Endothelial cell of umbilical vein (primary cell): ENCODE measurements around the gene FAM50B.

ENCODE experiments used
- EZH2 ChIP-seq: IDR thresholded peaks from 2 replicates; pipeline ENCODE4 v1.6.1; 2012; ENCODE audit warnings: borderline replicate concordance, low read depth, mild to moderate bottlenecking, moderate library complexity, low read length, inconsistent platforms; ENCODE audit not compliant: severe bottlenecking
- MAX ChIP-seq: IDR thresholded peaks from 2 replicates; pipeline ENCODE4 v1.6.1; 2011; ENCODE audit not compliant: insufficient read depth, insufficient read length
- POLR2A ChIP-seq: IDR thresholded peaks from 2 replicates; pipeline ENCODE4 v1.6.1; 2012; ENCODE audit warnings: low read depth, mild to moderate bottlenecking, control low read depth, low read length
- POLR2AphosphoS5 ChIP-seq: IDR thresholded peaks from 2 replicates; pipeline ENCODE4 v1.6.1; 2012; ENCODE audit warnings: low read depth, mild to moderate bottlenecking, control low read depth, low read length, moderate library complexity; ENCODE audit not compliant: insufficient read depth
- TF ChIP-seq, protein P1 (sequence below), 2 donors: IDR thresholded peaks; 1 replicate in 1 of 2; 2 replicates in 1 of 2; pipeline ENCODE4 v1.5.1; 2011; ENCODE audit warnings: low read length in 2 of 2, mild to moderate bottlenecking in 2 of 2, moderate library complexity in 2 of 2, control low read depth in 1 of 2, inconsistent platforms in 1 of 2, low read depth in 1 of 2; ENCODE audit not compliant: insufficient read depth in 1 of 2; ENCODE audit errors: extremely low read depth in 1 of 2

- TF ChIP-seq, protein P1, sequence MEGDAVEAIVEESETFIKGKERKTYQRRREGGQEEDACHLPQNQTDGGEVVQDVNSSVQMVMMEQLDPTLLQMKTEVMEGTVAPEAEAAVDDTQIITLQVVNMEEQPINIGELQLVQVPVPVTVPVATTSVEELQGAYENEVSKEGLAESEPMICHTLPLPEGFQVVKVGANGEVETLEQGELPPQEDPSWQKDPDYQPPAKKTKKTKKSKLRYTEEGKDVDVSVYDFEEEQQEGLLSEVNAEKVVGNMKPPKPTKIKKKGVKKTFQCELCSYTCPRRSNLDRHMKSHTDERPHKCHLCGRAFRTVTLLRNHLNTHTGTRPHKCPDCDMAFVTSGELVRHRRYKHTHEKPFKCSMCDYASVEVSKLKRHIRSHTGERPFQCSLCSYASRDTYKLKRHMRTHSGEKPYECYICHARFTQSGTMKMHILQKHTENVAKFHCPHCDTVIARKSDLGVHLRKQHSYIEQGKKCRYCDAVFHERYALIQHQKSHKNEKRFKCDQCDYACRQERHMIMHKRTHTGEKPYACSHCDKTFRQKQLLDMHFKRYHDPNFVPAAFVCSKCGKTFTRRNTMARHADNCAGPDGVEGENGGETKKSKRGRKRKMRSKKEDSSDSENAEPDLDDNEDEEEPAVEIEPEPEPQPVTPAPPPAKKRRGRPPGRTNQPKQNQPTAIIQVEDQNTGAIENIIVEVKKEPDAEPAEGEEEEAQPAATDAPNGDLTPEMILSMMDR (IDR thresholded peaks at IDR 0.05; ENCODE audit: extremely low read depth in 1 of 2, insufficient read depth in 1 of 2, low read depth in 1 of 2, low read length in 2 of 2) = no peak
- no peak for TF ChIP-seq POLR2A
- no peak for TF ChIP-seq EZH2
- no peak for TF ChIP-seq POLR2AphosphoS5
- TF ChIP-seq MAX = no peak
Measured at GRCh38 chr6:3875486-3875885, 26.3 kb downstream of the FAM50B start.
